Measurements from ENCODE around the gene CLIC5.

The CLIC5 gene

GRCh38 chr6:45835721-45836437, 179.8 kb downstream of the CLIC5 start:
- no peak for DNase-seq

DNA sequence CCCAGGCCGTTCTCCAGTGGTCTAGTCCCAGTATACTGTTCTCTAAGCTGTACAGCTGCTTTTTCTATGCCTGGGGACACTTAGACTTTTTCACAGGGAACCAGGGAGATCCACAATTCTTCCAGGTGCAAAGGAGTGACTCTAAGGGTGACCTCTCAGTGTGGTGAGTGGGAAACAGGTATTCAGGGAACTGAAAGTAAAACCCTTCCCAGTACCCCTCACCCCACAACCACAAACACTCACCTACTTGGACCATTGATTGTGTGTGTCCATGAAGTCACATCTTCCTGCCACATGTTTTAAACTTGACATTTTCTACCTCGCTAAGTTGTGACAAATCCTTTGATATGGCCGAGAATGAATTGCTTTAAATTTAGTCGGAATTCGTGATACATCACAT, 183.6 kb downstream of the CLIC5 start:
- DNase-seq: no peak

All from activated naive CD4-positive, alpha-beta T cell treated with Interleukin-2 at 50 U/mL for 16 hours (primary cell).